ENCODE data around the gene NCK2. TPM values are rescaled to one million over a fixed set of nuclear protein-coding genes. Genes with fewer than 3 reads are reported as not detected.
A peak's percentile ranks its signal among the peaks of the same experiment; 100 is the strongest.

The NCK2 gene
- polyA plus RNA-seq, 4 donors, result 59.6 to 124 (median 84.3) TPM

GRCh38 chr2:105777506-105778055 is 32.9 kb downstream of the NCK2 start:
- 36 to 62% (median 45%) methylated on average over 9 of the region's 9 CpGs for WGBS, 3 donors
- H3K27ac ChIP-seq (ENCODE audit: low read depth in 1 of 3, low read length in 2 of 3), result no peak overlapping the region

GRCh38 chr2:105778080-105778607 is 33.4 kb downstream of the NCK2 start:
- no peak for DNase-seq
- Histone ChIP-seq H3K4me1 (ENCODE audit: control insufficient read depth in 3 of 3, insufficient read depth in 2 of 3, low read depth in 1 of 3, low read length in 2 of 3) (peaks cover 9 to 23% (median 20%) of the 10 kb centered on the region in 3 donors), H3K36me3 (ENCODE audit: control insufficient read depth in 3 of 3, insufficient read depth in 2 of 3, low read depth in 1 of 3, low read length in 3 of 3) (peaks cover 0 to 53% (median under 1%) of the 10 kb centered on the region in 3 donors), H3K27me3 (ENCODE audit: control insufficient read depth in 3 of 3, insufficient read depth in 3 of 3, low read length in 3 of 3) (no peaks in the 10 kb centered on the region), H3K9me3 (ENCODE audit: control insufficient read depth in 2 of 2, insufficient read depth in 1 of 2, low read depth in 1 of 2, low read length in 1 of 2) (no peaks in the 10 kb centered on the region), H3K4me3 (ENCODE audit: low read depth in 1 of 3, low read length in 3 of 3) (no peak overlapping the region), H3K27ac (ENCODE audit: low read depth in 1 of 3, low read length in 2 of 3) (no peak overlapping the region)
- FAIRE-seq, result no peak
- WGBS, 3 donors, result 61 to 82% (median 76%) methylated on average over 6 of the region's 6 CpGs

More at GRCh38 chr2:105777506-105778055, 32.9 kb downstream of the NCK2 start:
- FAIRE-seq (no peak), DNase-seq (no peak)
- Histone ChIP-seq H3K36me3 (ENCODE audit: control insufficient read depth in 3 of 3, insufficient read depth in 2 of 3, low read depth in 1 of 3, low read length in 3 of 3) (peaks cover 0 to 52% (median 1%) of the 10 kb centered on the region in 3 donors), H3K27me3 (ENCODE audit: control insufficient read depth in 3 of 3, insufficient read depth in 3 of 3, low read length in 3 of 3) (no peaks in the 10 kb centered on the region), H3K4me1 (ENCODE audit: control insufficient read depth in 3 of 3, insufficient read depth in 2 of 3, low read depth in 1 of 3, low read length in 2 of 3) (peaks cover 11 to 23% (median 20%) of the 10 kb centered on the region in 3 donors), H3K9me3 (ENCODE audit: control insufficient read depth in 2 of 2, insufficient read depth in 1 of 2, low read depth in 1 of 2, low read length in 1 of 2) (no peaks in the 10 kb centered on the region), H3K4me3 (ENCODE audit: low read depth in 1 of 3, low read length in 3 of 3) (no peak overlapping the region)

DNA sequence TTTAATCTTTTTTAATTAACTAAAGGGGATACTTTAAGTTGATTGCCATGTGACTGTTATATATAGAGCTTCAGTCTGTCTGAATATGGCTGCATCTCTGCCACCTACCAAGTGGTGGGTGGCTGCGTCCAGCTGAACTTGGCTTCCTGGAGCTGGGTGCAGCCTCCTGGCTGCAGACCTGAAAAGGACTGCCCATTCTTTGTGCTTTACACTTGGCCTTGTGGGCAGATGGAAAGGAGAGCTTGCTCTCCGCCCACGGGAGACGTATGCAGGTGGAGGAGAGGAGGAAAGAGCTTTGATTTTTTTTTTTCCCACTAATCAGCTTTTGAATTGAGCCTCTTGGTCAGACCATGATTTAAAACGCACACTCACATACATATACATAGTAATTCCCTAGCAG is 34.7 kb downstream of the NCK2 start:
- Histone ChIP-seq H3K4me3 (ENCODE audit: low read depth in 1 of 3, low read length in 3 of 3) (no peak overlapping the region), H3K36me3 (ENCODE audit: control insufficient read depth in 3 of 3, insufficient read depth in 2 of 3, low read depth in 1 of 3, low read length in 3 of 3) (peaks cover 0 to 55% (median 0%) of the 10 kb centered on the region in 3 donors), H3K4me1 (ENCODE audit: control insufficient read depth in 3 of 3, insufficient read depth in 2 of 3, low read depth in 1 of 3, low read length in 2 of 3) (peaks cover 9 to 23% (median 20%) of the 10 kb centered on the region in 3 donors), H3K27me3 (ENCODE audit: control insufficient read depth in 3 of 3, insufficient read depth in 3 of 3, low read length in 3 of 3) (no peaks in the 10 kb centered on the region), H3K9me3 (ENCODE audit: control insufficient read depth in 2 of 2, insufficient read depth in 1 of 2, low read depth in 1 of 2, low read length in 1 of 2) (no peaks in the 10 kb centered on the region), H3K27ac (ENCODE audit: low read depth in 1 of 3, low read length in 2 of 3) (no peak overlapping the region)
- DNase-seq (no peak), FAIRE-seq (no peak)
- 23 to 59% (median 30%) methylated on average over 5 of the region's 5 CpGs for WGBS, 3 donors

DNA sequence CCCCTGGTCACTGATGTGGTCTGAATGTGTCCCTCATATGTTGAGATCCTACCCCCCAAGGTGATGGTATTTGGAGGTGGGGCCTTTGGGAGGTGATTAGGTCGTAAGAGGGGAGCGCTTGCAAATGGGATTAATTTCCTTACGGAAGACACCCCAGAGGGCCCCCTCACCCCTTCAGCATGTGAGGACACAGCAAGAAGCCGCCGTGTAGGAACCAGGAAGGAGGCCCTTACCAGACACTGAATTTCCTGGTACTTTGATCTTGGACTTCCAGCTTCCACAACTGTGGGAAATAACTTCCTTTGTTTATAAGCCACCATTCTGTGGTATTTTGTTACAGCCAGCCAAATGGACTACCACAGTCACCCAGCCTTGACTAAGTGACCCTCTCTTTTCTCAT is 35.9 kb downstream of the NCK2 start:
- DNase-seq, result no peak

DNA sequence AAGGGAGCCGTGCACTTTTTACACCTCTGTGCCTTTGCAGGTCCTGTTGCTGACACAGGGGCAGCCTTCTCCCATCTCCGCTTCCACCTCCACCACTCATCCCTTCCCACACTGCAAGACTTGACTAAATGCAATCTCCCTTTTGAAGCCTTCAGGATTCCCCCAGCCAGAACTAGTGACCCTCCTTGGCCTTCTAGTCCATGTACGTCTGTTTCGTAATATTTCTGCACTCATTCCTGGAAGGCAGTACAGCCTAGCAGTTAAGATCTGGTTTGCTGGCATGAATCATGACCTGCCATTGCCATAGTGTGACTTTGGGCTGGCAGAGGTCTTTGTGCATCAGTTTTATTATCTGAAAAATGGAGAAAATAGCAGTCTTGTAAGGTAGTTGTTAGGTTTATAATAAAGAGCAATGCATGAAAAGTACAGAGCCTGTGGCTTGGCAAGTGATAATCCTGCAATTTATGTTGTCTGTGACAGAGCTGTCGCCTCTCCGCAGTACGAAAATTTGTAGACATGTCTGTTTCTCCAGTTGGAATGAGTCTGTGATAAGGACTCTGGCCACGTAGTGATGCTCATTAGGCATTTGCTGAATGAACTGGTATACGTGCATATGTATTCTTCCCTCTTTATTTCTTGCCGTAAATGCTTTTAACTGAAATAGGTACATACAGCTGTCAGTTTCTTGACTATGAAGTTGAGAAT is 36.7 kb downstream of the NCK2 start:
- DNase-seq (no peak), FAIRE-seq (no peak)
- Histone ChIP-seq H3K4me1 (ENCODE audit: control insufficient read depth in 3 of 3, insufficient read depth in 2 of 3, low read depth in 1 of 3, low read length in 2 of 3) (peaks cover 15 to 26% (median 21%) of the 10 kb centered on the region in 3 donors), H3K36me3 (ENCODE audit: control insufficient read depth in 3 of 3, insufficient read depth in 2 of 3, low read depth in 1 of 3, low read length in 3 of 3) (peaks cover 0 to 57% (median 0%) of the 10 kb centered on the region in 3 donors), H3K27me3 (ENCODE audit: control insufficient read depth in 3 of 3, insufficient read depth in 3 of 3, low read length in 3 of 3) (no peaks in the 10 kb centered on the region), H3K9me3 (ENCODE audit: control insufficient read depth in 2 of 2, insufficient read depth in 1 of 2, low read depth in 1 of 2, low read length in 1 of 2) (no peaks in the 10 kb centered on the region), H3K27ac (ENCODE audit: low read depth in 1 of 3, low read length in 2 of 3) (no peak overlapping the region), H3K4me3 (ENCODE audit: low read depth in 1 of 3, low read length in 3 of 3) (no peak overlapping the region)
- 80 to 86% (median 83%) methylated on average over 10 of the region's 10 CpGs for WGBS, 3 donors

More for the DNA sequence above, 35.9 kb downstream of the NCK2 start:
- Histone ChIP-seq H3K4me1 (ENCODE audit: control insufficient read depth in 3 of 3, insufficient read depth in 2 of 3, low read depth in 1 of 3, low read length in 2 of 3) (peaks cover 9 to 23% (median 20%) of the 10 kb centered on the region in 3 donors), H3K4me3 (ENCODE audit: low read depth in 1 of 3, low read length in 3 of 3) (no peak overlapping the region), H3K36me3 (ENCODE audit: control insufficient read depth in 3 of 3, insufficient read depth in 2 of 3, low read depth in 1 of 3, low read length in 3 of 3) (peaks cover 0 to 59% (median 0%) of the 10 kb centered on the region in 3 donors), H3K27me3 (ENCODE audit: control insufficient read depth in 3 of 3, insufficient read depth in 3 of 3, low read length in 3 of 3) (no peaks in the 10 kb centered on the region), H3K9me3 (ENCODE audit: control insufficient read depth in 2 of 2, insufficient read depth in 1 of 2, low read depth in 1 of 2, low read length in 1 of 2) (no peaks in the 10 kb centered on the region), H3K27ac (ENCODE audit: low read depth in 1 of 3, low read length in 2 of 3) (peak overlapping the region in 1 of 3 donors; percentile 36)
- 55 to 61% (median 55%) methylated on average over 5 of the region's 5 CpGs for WGBS, 3 donors
- FAIRE-seq, result no peak

- H3K27me3 ChIP-seq (ENCODE audit: control insufficient read depth in 3 of 3, insufficient read depth in 3 of 3, low read length in 3 of 3), result no peaks in the 10 kb centered on the region
- no peak for DNase-seq
- no peak for FAIRE-seq
- H3K4me3 ChIP-seq (ENCODE audit: low read depth in 1 of 3, low read length in 3 of 3), result no peak overlapping the region
- H3K9me3 ChIP-seq (ENCODE audit: control insufficient read depth in 2 of 2, insufficient read depth in 1 of 2, low read depth in 1 of 2, low read length in 1 of 2), result no peaks in the 10 kb centered on the region
- H3K4me1 ChIP-seq (ENCODE audit: control insufficient read depth in 3 of 3, insufficient read depth in 2 of 3, low read depth in 1 of 3, low read length in 2 of 3), result peaks cover 21 to 22% (median 21%) of the 10 kb centered on the region in 3 donors
- H3K27ac ChIP-seq (ENCODE audit: low read depth in 1 of 3, low read length in 2 of 3), result no peak overlapping the region
- peaks cover 0 to 58% (median 0%) of the 10 kb centered on the region in 3 donors for H3K36me3 ChIP-seq (ENCODE audit: control insufficient read depth in 3 of 3, insufficient read depth in 2 of 3, low read depth in 1 of 3, low read length in 3 of 3)
- 90 to 95% (median 92%) methylated on average over 6 of the region's 6 CpGs for WGBS, 3 donors
Observed at GRCh38 chr2:105782123-105782522, 37.4 kb downstream of the NCK2 start.

- H3K4me1 ChIP-seq (ENCODE audit: control insufficient read depth in 3 of 3, insufficient read depth in 2 of 3, low read depth in 1 of 3, low read length in 2 of 3), result peaks cover 18 to 22% (median 18%) of the 10 kb centered on the region in 3 donors
- no peak for FAIRE-seq
- no peak overlapping the region for H3K4me3 ChIP-seq (ENCODE audit: low read depth in 1 of 3, low read length in 3 of 3)
- peaks cover 0 to 60% (median 0%) of the 10 kb centered on the region in 3 donors for H3K36me3 ChIP-seq (ENCODE audit: control insufficient read depth in 3 of 3, insufficient read depth in 2 of 3, low read depth in 1 of 3, low read length in 3 of 3)
- 82 to 87% (median 82%) methylated on average over 12 of the region's 12 CpGs for WGBS, 3 donors
- DNase-seq, result no peak
- H3K9me3 ChIP-seq (ENCODE audit: control insufficient read depth in 2 of 2, insufficient read depth in 1 of 2, low read depth in 1 of 2, low read length in 1 of 2), result no peaks in the 10 kb centered on the region
- H3K27me3 ChIP-seq (ENCODE audit: control insufficient read depth in 3 of 3, insufficient read depth in 3 of 3, low read length in 3 of 3), result no peaks in the 10 kb centered on the region
- no peak overlapping the region for H3K27ac ChIP-seq (ENCODE audit: low read depth in 1 of 3, low read length in 2 of 3)
Observed at GRCh38 chr2:105782646-105783045, 37.9 kb downstream of the NCK2 start.

DNA sequence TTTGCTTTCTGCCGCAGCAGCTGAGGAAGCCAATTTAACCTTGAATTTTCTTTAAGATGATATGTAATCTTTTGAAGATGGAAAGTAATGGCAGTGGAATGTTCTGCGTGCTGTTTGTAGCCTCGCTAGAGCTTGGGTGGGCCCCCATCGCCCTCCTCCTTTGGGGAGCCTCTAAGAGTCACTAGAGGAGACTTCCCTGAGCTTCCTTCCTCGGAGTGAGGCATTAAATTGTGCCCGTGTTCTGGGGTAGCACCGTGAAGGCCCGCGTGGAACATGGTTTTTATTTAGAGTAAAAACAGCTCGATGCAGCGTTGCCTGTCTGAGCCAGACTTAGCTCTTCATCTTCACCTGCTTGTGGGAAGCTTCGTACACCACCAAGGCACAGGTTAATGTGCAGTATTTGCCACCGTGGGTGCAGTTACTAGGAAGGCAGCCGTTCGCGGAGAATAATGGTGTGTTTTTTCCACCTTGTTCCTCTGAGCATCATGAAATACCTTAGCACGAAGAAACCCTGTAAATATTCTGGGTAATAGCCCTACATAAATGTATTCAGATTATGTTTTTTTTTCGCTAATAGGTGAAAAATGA is 38.5 kb downstream of the NCK2 start:
- WGBS, 3 donors, result 81 to 84% (median 82%) methylated on average over 18 of the region's 18 CpGs
- Histone ChIP-seq H3K36me3 (ENCODE audit: control insufficient read depth in 3 of 3, insufficient read depth in 2 of 3, low read depth in 1 of 3, low read length in 3 of 3) (peaks cover 0 to 54% (median 0%) of the 10 kb centered on the region in 3 donors), H3K27ac (ENCODE audit: low read depth in 1 of 3, low read length in 2 of 3) (no peak overlapping the region), H3K27me3 (ENCODE audit: control insufficient read depth in 3 of 3, insufficient read depth in 3 of 3, low read length in 3 of 3) (no peaks in the 10 kb centered on the region), H3K4me1 (ENCODE audit: control insufficient read depth in 3 of 3, insufficient read depth in 2 of 3, low read depth in 1 of 3, low read length in 2 of 3) (peaks cover 16 to 22% (median 16%) of the 10 kb centered on the region in 3 donors), H3K9me3 (ENCODE audit: control insufficient read depth in 2 of 2, insufficient read depth in 1 of 2, low read depth in 1 of 2, low read length in 1 of 2) (no peaks in the 10 kb centered on the region), H3K4me3 (ENCODE audit: low read depth in 1 of 3, low read length in 3 of 3) (no peak overlapping the region)
- DNase-seq (no peak), FAIRE-seq (no peak)

Measured in small intestine (tissue), 7 donors.